H1 (cell line): ENCODE results near the gene RIBC1. TPM values are rescaled to one million over a fixed set of nuclear protein-coding genes. Genes with fewer than 3 reads are reported as not detected.

Experiments
- CTCF ChIA-PET: fragments of 300-600 bp; sonication (Branson Sonifier 250); formaldehyde crosslinking; loops from one replicate; lab custom pipeline; 2021; ENCODE audit not compliant: partially characterized antibody; lab: Charles Lee
- POLR2A ChIA-PET: fragments of 300-600 bp; sonication (Branson Sonifier 250); formaldehyde crosslinking; loops from one replicate; lab custom pipeline; 2021; ENCODE audit warnings: inconsistent platforms; ENCODE audit not compliant: partially characterized antibody; lab: Charles Lee
- DNase-seq, 2 experiments: peaks; one replicate each; pipeline versions ENCODE4 v3.0.0 to v3.0.0-alpha.2; 2010 to 2022; ENCODE audit warnings: low spot score in 2 of 2, low read depth in 1 of 2, mixed read lengths in 1 of 2
- FAIRE-seq: peaks from 2 replicates; lab custom pipeline; 2011; peaks lifted over from hg19 to GRCh38; lab: Jason Lieb, UNC
- H2AFZ ChIP-seq: 2 replicates; pipeline ENCODE4 v1.8.1; 2012; ENCODE audit warnings: low read length, inconsistent platforms
- H2AK5ac ChIP-seq: 2 replicates; pipeline ENCODE4 v1.6.1; 2013; ENCODE audit warnings: low read depth, low read length
- H2BK120ac ChIP-seq: replicated peaks from 2 replicates; pipeline ENCODE3; 2013; ENCODE audit warnings: low read depth, low read length, inconsistent platforms
- H2BK12ac ChIP-seq: 2 replicates; pipeline ENCODE4 v1.6.1; 2013; ENCODE audit warnings: low read depth, low read length
- H2BK15ac ChIP-seq: 2 replicates; pipeline ENCODE4 v1.6.1; 2013; ENCODE audit warnings: low read length
- H2BK20ac ChIP-seq: 2 replicates; pipeline ENCODE4 v1.6.1; 2013; ENCODE audit warnings: low read length
- H2BK5ac ChIP-seq: 2 replicates; pipeline ENCODE4 v1.6.1; 2013; ENCODE audit warnings: low read depth, low read length
- H3K14ac ChIP-seq: 2 replicates; pipeline ENCODE4 v1.6.1; 2013; ENCODE audit warnings: inconsistent platforms; ENCODE audit not compliant: insufficient read length
- H3K18ac ChIP-seq: 2 replicates; pipeline ENCODE4 v1.6.1; 2013; ENCODE audit warnings: low read length; ENCODE audit errors: extremely low read depth
- H3K23ac ChIP-seq: 2 replicates; pipeline ENCODE4 v1.6.1; 2013; ENCODE audit warnings: inconsistent platforms; ENCODE audit not compliant: insufficient read length
- H3K23me2 ChIP-seq: 2 replicates; pipeline ENCODE4 v1.6.1; 2013; ENCODE audit warnings: low read depth, low read length
- H3K27ac ChIP-seq: 2 replicates; pipeline ENCODE4 v1.6.1; 2011; ENCODE audit warnings: low read depth, low read length, inconsistent platforms
- H3K27me3 ChIP-seq, 4 experiments: replicated peaks in 1 of 4; 1 replicate in 1 of 4; 2 replicates in 3 of 4; pipeline versions ENCODE4 v1.6.1 to v1.8.1; 2011 to 2013; ENCODE audit warnings: low read length in 3 of 4, mild to moderate bottlenecking in 3 of 4, inconsistent platforms in 2 of 4, mixed read lengths in 2 of 4, moderate library complexity in 1 of 4; ENCODE audit not compliant: control insufficient read depth in 3 of 4, insufficient read depth in 3 of 4; ENCODE audit errors: extremely low read depth in 1 of 4
- H3K36me3 ChIP-seq, 4 experiments: 2 replicates each; pipeline versions ENCODE4 v1.6.1 to v1.8.1; 2011 to 2013; ENCODE audit warnings: mild to moderate bottlenecking in 4 of 4, low read length in 3 of 4, moderate library complexity in 2 of 4, control low read depth in 1 of 4, inconsistent platforms in 1 of 4; ENCODE audit not compliant: insufficient read depth in 4 of 4, control insufficient read depth in 2 of 4
- H3K4ac ChIP-seq: replicated peaks from 2 replicates; pipeline ENCODE3; 2013; ENCODE audit warnings: low read length, low read depth, mixed read lengths, inconsistent platforms; ENCODE audit not compliant: insufficient read length
- H3K4me1 ChIP-seq, 4 experiments: replicated peaks in 1 of 4; 1 replicate in 1 of 4; 2 replicates in 3 of 4; pipeline versions ENCODE4 v1.6.1 to v1.8.1; 2011 to 2013; ENCODE audit warnings: low read length in 3 of 4, inconsistent platforms in 2 of 4, mixed read lengths in 1 of 4; ENCODE audit not compliant: insufficient read depth in 4 of 4, control insufficient read depth in 3 of 4
- H3K4me2 ChIP-seq, 2 experiments: 2 replicates each; pipeline versions ENCODE4 v1.6.1 to v1.8.1; 2011 to 2013; ENCODE audit warnings: low read depth in 2 of 2, low read length in 2 of 2, control low read depth in 1 of 2, inconsistent platforms in 1 of 2, mild to moderate bottlenecking in 1 of 2; ENCODE audit not compliant: insufficient read depth in 1 of 2
- H3K4me3 ChIP-seq, 4 experiments: fragments of 200-600, 300-600 bp in 1 of 4; sonication (generic), shearing (Covaris generic), sonication (Bioruptor Twin) in 1 of 4; 2 replicates each; pipeline versions ENCODE4 v1.5.1 to v1.8.1; 2011 to 2016; ENCODE audit warnings: low read length in 4 of 4, low read depth in 3 of 4, control low read depth in 2 of 4, inconsistent platforms in 2 of 4, mild to moderate bottlenecking in 2 of 4, mixed read lengths in 1 of 4, moderate library complexity in 1 of 4; ENCODE audit not compliant: insufficient read depth in 2 of 4; ENCODE audit errors: extremely low read depth in 1 of 4
- H3K56ac ChIP-seq: replicated peaks from 2 replicates; pipeline ENCODE3; 2013; ENCODE audit warnings: low read depth, mild to moderate bottlenecking, mixed read lengths, low read length, inconsistent platforms; ENCODE audit not compliant: insufficient read length
- H3K79me1 ChIP-seq: 2 replicates; pipeline ENCODE4 v1.6.1; 2013; ENCODE audit warnings: low read depth, low read length, control low read depth
- H3K79me2 ChIP-seq, 2 experiments: 2 replicates each; pipeline versions ENCODE4 v1.6.1 to v1.8.1; 2012 to 2013; ENCODE audit warnings: low read length in 2 of 2, mild to moderate bottlenecking in 2 of 2, inconsistent platforms in 1 of 2; ENCODE audit not compliant: insufficient read depth in 2 of 2, control insufficient read depth in 1 of 2
- H3K9ac ChIP-seq, 4 experiments: replicated peaks in 1 of 4; 1 replicate in 1 of 4; 2 replicates in 3 of 4; pipeline versions ENCODE4 v1.6.1 to v1.8.1; 2011 to 2013; ENCODE audit warnings: low read depth in 3 of 4, low read length in 3 of 4, control low read depth in 2 of 4, mild to moderate bottlenecking in 2 of 4, moderate library complexity in 2 of 4, inconsistent platforms in 1 of 4; ENCODE audit errors: extremely low read depth in 1 of 4
- H3K9me3 ChIP-seq, 2 experiments: 2 replicates each; pipeline versions ENCODE4 v1.6.1 to v1.8.1; 2012 to 2013; ENCODE audit warnings: mild to moderate bottlenecking in 2 of 2, moderate library complexity in 2 of 2, control low read depth in 1 of 2, inconsistent platforms in 1 of 2, low read depth in 1 of 2, low read length in 1 of 2, mixed read lengths in 1 of 2; ENCODE audit not compliant: insufficient read depth in 2 of 2
- H4K20me1 ChIP-seq, 2 experiments: replicated peaks in 1 of 2; 2 replicates each; pipeline versions ENCODE3 to v1.8.1; 2011 to 2013; ENCODE audit warnings: inconsistent platforms in 2 of 2, low read length in 2 of 2, mild to moderate bottlenecking in 1 of 2; ENCODE audit not compliant: insufficient read depth in 2 of 2, control insufficient read depth in 1 of 2
- H4K5ac ChIP-seq: 2 replicates; pipeline ENCODE4 v1.6.1; 2013; ENCODE audit warnings: low read length, low read depth, mixed read lengths, inconsistent platforms; ENCODE audit not compliant: insufficient read length
- H4K8ac ChIP-seq: 2 replicates; pipeline ENCODE4 v1.8.0; 2013; ENCODE audit warnings: mild to moderate bottlenecking, moderate library complexity, low read length, inconsistent platforms; ENCODE audit not compliant: insufficient read depth; ENCODE audit errors: extremely low read depth
- H4K91ac ChIP-seq: replicated peaks from 2 replicates; pipeline ENCODE3; 2013; ENCODE audit warnings: low read length, mixed read lengths, inconsistent platforms; ENCODE audit not compliant: insufficient read length
- CEBPB ChIP-seq: IDR thresholded peaks from 2 replicates; pipeline ENCODE4 v1.6.1; 2012; ENCODE audit warnings: low read depth, low read length
- CHD1 ChIP-seq: IDR thresholded peaks from 2 replicates; pipeline ENCODE4 v1.6.1; 2012; ENCODE audit warnings: low read depth, low read length, improper control_type of control experiment
- EGR1 ChIP-seq: IDR thresholded peaks from 2 replicates; pipeline ENCODE4 v1.6.1; 2011; ENCODE audit warnings: low read depth, low read length, borderline replicate concordance
- JUND ChIP-seq: IDR thresholded peaks from 2 replicates; pipeline ENCODE4 v1.6.1; 2011; ENCODE audit warnings: mild to moderate bottlenecking, improper control_type of control experiment, low read length
- KDM5A ChIP-seq: fragments of 200-600 bp; IDR thresholded peaks from 2 replicates; pipeline ENCODE4 v1.7.1; 2012; ENCODE audit warnings: mild to moderate bottlenecking, low read length, inconsistent platforms, mixed read lengths
- POLR2AphosphoS5 ChIP-seq: IDR thresholded peaks from 2 replicates; pipeline ENCODE4 v1.6.1; 2011; ENCODE audit warnings: low read depth, low read length
- POU5F1 ChIP-seq: IDR thresholded peaks from 2 replicates; pipeline ENCODE4 v1.6.1; 2011; ENCODE audit warnings: low read depth, mild to moderate bottlenecking, low read length, moderate library complexity
- SIN3A ChIP-seq, 2 experiments: IDR thresholded peaks in 1 of 2; conservative IDR thresholded peaks in 1 of 2; 2 replicates each; pipeline ENCODE4 v1.6.1; 2011 to 2012; ENCODE audit warnings: low read length in 2 of 2, improper control_type of control experiment in 1 of 2, low read depth in 1 of 2, mild to moderate bottlenecking in 1 of 2
- SIX5 ChIP-seq: IDR thresholded peaks from 2 replicates; pipeline ENCODE4 v1.6.1; 2011; ENCODE audit warnings: mild to moderate bottlenecking, low read depth, low read length
- TBP ChIP-seq: IDR thresholded peaks from 2 replicates; pipeline ENCODE4 v1.6.1; 2011; ENCODE audit warnings: low read depth, low read length, improper control_type of control experiment
- WGBS, 2 experiments: shearing (Covaris generic) in 1 of 2; methylation state at CpG; one replicate each; pipeline versions ENCODE4 v1.1.6 to v1.1.7; 2013 to 2015; ENCODE audit warnings: low lambda C conversion rate in 2 of 2, mixed read lengths in 2 of 2, inconsistent platforms in 1 of 2, low coverage in 1 of 2, missing lambda C conversion rate in 1 of 2; ENCODE audit not compliant: insufficient replicate concordance in 2 of 2, insufficient coverage in 1 of 2, insufficient read length in 1 of 2; ENCODE audit errors: extremely low coverage in 1 of 2, missing lambda C conversion rate in 1 of 2; 5-methylcytosine and 5-hydroxymethylcytosine counted together
- polyA plus RNA-seq, 7 experiments: library from polyadenylated mRNA; depleted of rRNA in 3 of 7; stranded (reverse) in 5 of 7; unstranded in 2 of 7; fragments of >200 nt in 5 of 7; fragments of 200-250 nt in 2 of 7; gene quantifications; 1 replicate in 5 of 7; 2 replicates in 1 of 7; 4 replicates in 1 of 7; pipeline versions ENCODE4 v1.2.1 to v1.2.3, GENCODE V29; 2011 to 2013; ENCODE audit warnings: missing spikeins in 2 of 7, mixed read lengths in 2 of 7
- total RNA-seq: library from RNA; stranded (reverse); fragmentation: NEBNext Ultra II Directional; extraction: Animal tissue kit (Norgen Biotek cat#: 25700); gene quantifications from 2 replicates; pipeline ENCODE4 v1.2.1, GENCODE V29; 2021

The RIBC1 gene
- total and polyA plus RNA-seq, 2 of the 8 experiments (the other 6 are each of a cell fraction or from before 2014, with no cell fraction given), result 0.41 to 0.97 TPM

GRCh38 chrX:53383376-53384076, 39.1 kb upstream of the RIBC1 start:
- Histone ChIP-seq H3K9ac (no peak overlapping the region), H2BK15ac (no peak overlapping the region), H4K91ac (no peak overlapping the region), H3K79me1 (no peaks in the 10 kb centered on the region), H2BK120ac (no peak overlapping the region), H3K4me3 (no peak overlapping the region), H3K23ac (no peak overlapping the region), H3K4me2 (no peak overlapping the region), H3K18ac (no peak overlapping the region), H3K27ac (no peak overlapping the region; the same call in 1 of the 2 replicates), H4K5ac (no peak overlapping the region), H3K79me2 (no peaks in the 10 kb centered on the region), H3K4me1 (no peaks in the 10 kb centered on the region), H3K36me3 (peaks cover 8 to 46% (median 35%) of the 10 kb centered on the region in 4 experiments; a peak in 7 of 8 replicates), H3K4ac (no peak overlapping the region), H2AK5ac (no peak overlapping the region), H3K23me2 (no peaks in the 10 kb centered on the region), H3K27me3 (no peaks in the 10 kb centered on the region), H4K8ac (no peak overlapping the region), H2BK5ac (no peak overlapping the region), H3K14ac (no peak overlapping the region), H2AFZ (no peak overlapping the region), H3K56ac (no peak overlapping the region), H2BK12ac (no peak overlapping the region), H3K9me3 (no peaks in the 10 kb centered on the region), H2BK20ac (no peak overlapping the region), H4K20me1 (peaks cover 0 to 1% of the 10 kb centered on the region in 2 experiments)
- no peak for FAIRE-seq
- ChIA-PET POLR2A (no interaction called here), CTCF (interaction anchor here (1.3 to 2.4 kb wide), 4 partner anchors 52 to 70 kb away, joined by 3 to 9 read pairs (median 5); no protein-coding TSS in a partner anchor)
- 93% methylated on average over 4 of the region's 4 CpGs; no CpG with 5 or more reads in 1 of the 2 experiments for WGBS, 2 experiments
- TF ChIP-seq CHD1 (no peak), POU5F1 (no peak), KDM5A (no peak), EGR1 (no peak), SIN3A (conservative IDR thresholded peaks at IDR 0.05 in 1 of 2, IDR thresholded peaks at IDR 0.05 in 1 of 2; ENCODE audit: low read depth in 1 of 2, low read length in 2 of 2) (no peak), TBP (no peak), JUND (no peak), CEBPB (no peak), SIX5 (no peak), POLR2AphosphoS5 (no peak)
- no peak for DNase-seq
